ENCODE measurements around the gene ZNF512B.
"Not testable (repeated sequence)": the region's sequence is repeated elsewhere in the genome, so short reads cannot be mapped to it uniquely, and the experiment has no call there.

ZNF512B gene

GRCh38 chr20:63929071-63929470, 40.7 kb downstream of the ZNF512B start:
- no peak for TF ChIP-seq CTCF (IDR thresholded peaks at IDR 0.05)
- no peak for TF ChIP-seq ZFX (IDR thresholded peaks at IDR 0.05; ENCODE audit: borderline replicate concordance)
- H3K27ac ChIP-seq, result no peak overlapping the region

DNA sequence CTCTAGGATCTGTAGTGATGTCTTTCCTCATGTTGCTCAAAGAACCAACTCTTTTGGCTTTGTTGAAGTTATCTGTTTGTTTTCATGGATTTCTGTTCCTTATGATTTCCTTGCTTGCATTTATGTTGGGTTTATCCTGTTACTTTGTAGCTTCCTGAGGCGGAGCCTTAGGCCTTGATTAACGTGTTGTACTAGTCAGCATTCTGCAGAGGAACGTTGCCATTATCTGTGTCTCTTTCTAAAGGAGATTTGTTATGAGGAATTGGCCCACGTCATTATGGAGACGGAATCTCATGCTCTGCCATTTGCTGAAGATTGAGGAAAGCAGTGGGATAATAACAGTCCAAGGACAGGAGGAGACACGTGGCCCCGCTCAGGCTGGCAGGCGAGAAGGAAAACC, 43.4 kb downstream of the ZNF512B start:
- TF ChIP-seq CTCF (IDR thresholded peaks at IDR 0.05) (no peak), ZFX (IDR thresholded peaks at IDR 0.05; ENCODE audit: borderline replicate concordance) (no peak)
- H3K27ac ChIP-seq, result no peak overlapping the region

- TF ChIP-seq ZFX (IDR thresholded peaks at IDR 0.05; ENCODE audit: borderline replicate concordance) (no peak), CTCF (IDR thresholded peaks at IDR 0.05) (no peak)
- H3K27ac ChIP-seq, result no peak overlapping the region
These were observed 45.5 kb downstream of the ZNF512B start for GRCh38 chr20:63924241-63924640.

GRCh38 chr20:63923651-63924050, 46.1 kb downstream of the ZNF512B start:
- no peak overlapping the region for H3K27ac ChIP-seq
- TF ChIP-seq CTCF (IDR thresholded peaks at IDR 0.05) (no peak), ZFX (IDR thresholded peaks at IDR 0.05; ENCODE audit: borderline replicate concordance) (no peak)

- no peak overlapping the region for H3K27ac ChIP-seq
- TF ChIP-seq ZFX (IDR thresholded peaks at IDR 0.05; ENCODE audit: borderline replicate concordance) (no peak), CTCF (IDR thresholded peaks at IDR 0.05) (no peak)
These were observed 49.5 kb downstream of the ZNF512B start for GRCh38 chr20:63920226-63920625.

DNA sequence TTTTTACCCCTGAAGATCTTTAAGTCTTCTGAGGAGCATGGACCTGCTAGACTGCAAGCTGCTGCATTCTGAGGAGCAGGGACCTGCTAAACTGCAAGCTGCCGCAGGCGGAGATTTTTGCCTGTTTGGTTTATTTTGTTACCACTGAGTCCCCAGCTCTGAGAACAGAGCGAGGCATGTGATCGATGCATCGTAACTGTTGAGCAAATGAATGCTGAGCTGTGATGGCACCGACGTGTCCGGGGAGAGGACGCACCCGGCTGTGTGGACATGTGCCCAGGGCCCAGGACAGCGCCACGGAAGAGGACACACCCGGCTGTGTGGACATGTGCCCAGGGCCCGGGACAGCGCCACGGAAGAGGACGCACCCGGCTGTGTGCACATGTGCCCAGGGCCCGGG, 50.6 kb downstream of the ZNF512B start:
- no peak overlapping the region for H3K27ac ChIP-seq
- TF ChIP-seq CTCF (IDR thresholded peaks at IDR 0.05), result no peak
- no peak for TF ChIP-seq ZFX (IDR thresholded peaks at IDR 0.05; ENCODE audit: borderline replicate concordance)

DNA sequence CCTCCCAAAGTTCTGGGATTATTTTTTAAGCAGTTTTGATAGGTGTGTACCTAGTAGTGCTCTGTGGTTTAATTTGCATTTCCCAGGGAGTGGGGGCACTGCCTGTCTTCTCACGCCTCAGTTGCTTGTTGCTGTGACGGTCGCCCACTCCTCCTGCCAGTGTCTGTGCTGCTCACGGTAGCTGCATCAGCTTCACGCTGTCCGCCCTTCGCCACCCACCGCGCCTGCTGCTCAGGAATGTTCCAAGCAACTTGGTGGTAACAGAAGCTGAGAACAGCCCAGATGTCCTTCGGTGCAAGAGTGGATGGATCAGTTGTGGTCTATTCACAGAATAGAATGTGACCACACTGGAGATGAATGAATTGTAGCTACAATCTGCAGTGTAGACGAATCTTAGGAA, 51.9 kb downstream of the ZNF512B start:
- TF ChIP-seq CTCF (IDR thresholded peaks at IDR 0.05), result no peak
- no peak for TF ChIP-seq ZFX (IDR thresholded peaks at IDR 0.05; ENCODE audit: borderline replicate concordance)
- H3K27ac ChIP-seq, result no peak overlapping the region

- not testable (repeated sequence) for H3K27ac ChIP-seq
These were observed 53.3 kb downstream of the ZNF512B start for GRCh38 chr20:63916371-63916939.
